ENCODE data around the gene CLEC9A.

The CLEC9A gene

DNA sequence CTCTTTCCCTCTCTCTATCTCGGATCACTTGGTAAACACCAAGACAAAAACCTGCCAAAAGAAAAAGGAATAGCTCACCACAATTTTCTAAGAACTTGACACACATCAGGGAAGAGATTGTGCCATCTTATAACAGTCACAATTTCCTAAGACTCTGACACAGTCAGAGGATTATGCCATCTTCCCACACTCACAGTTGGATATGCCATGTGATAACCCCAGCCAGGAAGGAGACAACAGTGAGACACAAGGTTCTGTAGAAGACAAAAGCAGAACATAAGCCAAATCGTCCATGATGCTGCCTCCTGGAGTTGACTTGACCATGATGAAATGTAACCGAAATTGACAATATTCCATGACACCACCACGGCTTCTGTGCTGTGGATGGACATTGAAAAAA lies 2.8 kb upstream of the CLEC9A start:
- DNase-seq (ENCODE audit: low spot score): no peak
- TF ChIP-seq, protein P1, sequence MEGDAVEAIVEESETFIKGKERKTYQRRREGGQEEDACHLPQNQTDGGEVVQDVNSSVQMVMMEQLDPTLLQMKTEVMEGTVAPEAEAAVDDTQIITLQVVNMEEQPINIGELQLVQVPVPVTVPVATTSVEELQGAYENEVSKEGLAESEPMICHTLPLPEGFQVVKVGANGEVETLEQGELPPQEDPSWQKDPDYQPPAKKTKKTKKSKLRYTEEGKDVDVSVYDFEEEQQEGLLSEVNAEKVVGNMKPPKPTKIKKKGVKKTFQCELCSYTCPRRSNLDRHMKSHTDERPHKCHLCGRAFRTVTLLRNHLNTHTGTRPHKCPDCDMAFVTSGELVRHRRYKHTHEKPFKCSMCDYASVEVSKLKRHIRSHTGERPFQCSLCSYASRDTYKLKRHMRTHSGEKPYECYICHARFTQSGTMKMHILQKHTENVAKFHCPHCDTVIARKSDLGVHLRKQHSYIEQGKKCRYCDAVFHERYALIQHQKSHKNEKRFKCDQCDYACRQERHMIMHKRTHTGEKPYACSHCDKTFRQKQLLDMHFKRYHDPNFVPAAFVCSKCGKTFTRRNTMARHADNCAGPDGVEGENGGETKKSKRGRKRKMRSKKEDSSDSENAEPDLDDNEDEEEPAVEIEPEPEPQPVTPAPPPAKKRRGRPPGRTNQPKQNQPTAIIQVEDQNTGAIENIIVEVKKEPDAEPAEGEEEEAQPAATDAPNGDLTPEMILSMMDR (IDR thresholded peaks at IDR 0.05; ENCODE audit: extremely low read depth, insufficient read depth, missing control alignments): no peak
- in situ Hi-C loops (cut with MboI; ENCODE audit: low pct_unique_long_range_greater_than_20kb, low sequenced_read_pairs, unreplicated experiment): loop anchor here (25.0 kb wide), 1 partner anchor 110 kb away; the partner anchor contains the start of gene CLEC7A

DNA sequence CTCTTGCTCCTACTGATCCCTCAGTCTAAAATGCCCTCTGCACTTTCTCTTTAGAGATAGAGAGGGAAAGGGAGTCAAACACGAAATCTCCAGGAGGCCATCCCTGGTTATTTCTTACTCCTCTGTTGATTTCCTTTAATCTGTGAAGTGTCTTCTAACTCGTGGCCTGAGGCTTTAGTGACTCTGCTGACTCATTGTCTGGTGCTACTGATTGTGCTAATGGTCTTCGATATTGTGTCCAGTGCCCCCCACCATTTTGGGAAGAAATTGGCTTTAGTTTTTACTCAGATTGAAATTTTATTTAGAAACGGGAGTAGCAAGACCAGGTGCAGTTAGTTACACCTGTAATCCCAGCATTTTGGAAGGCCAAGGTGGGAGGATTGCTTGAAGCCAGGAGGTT lies 839 bp downstream of the CLEC9A start:
- in situ Hi-C loops (cut with MboI; ENCODE audit: low pct_unique_long_range_greater_than_20kb, low sequenced_read_pairs, unreplicated experiment): loop anchor here (25.0 kb wide), 1 partner anchor 106 kb away; the partner anchor contains the start of gene CLEC7A
- DNase-seq (ENCODE audit: low spot score): no peak
- TF ChIP-seq, protein P1 (IDR thresholded peaks at IDR 0.05; ENCODE audit: extremely low read depth, insufficient read depth, missing control alignments): no peak

DNA sequence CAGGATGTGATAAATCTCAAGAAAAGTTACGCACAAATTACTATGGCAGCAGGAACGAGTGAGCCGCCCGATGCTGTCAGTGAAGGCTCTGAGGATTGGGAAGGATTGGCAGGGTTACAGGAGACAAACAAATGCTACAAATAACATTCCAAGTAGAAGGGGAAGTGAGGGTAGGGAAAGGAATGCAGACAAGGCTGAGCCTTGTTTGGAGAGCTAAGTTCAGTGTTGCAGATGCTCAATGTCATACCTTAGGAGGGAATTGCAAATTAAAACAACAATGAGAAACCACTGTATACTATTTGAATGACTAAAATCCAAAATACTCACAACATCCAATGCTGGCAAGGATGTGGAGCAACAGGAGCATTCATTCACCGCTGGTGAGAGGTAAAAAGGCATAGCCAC lies 1.3 kb downstream of the CLEC9A start:
- TF ChIP-seq, protein P1 (IDR thresholded peaks at IDR 0.05; ENCODE audit: extremely low read depth, insufficient read depth, missing control alignments): no peak
- in situ Hi-C loops (cut with MboI; ENCODE audit: low pct_unique_long_range_greater_than_20kb, low sequenced_read_pairs, unreplicated experiment): loop anchor here (25.0 kb wide), 1 partner anchor 106 kb away; the partner anchor contains the start of gene CLEC7A
- no peak for DNase-seq (ENCODE audit: low spot score)

DNA sequence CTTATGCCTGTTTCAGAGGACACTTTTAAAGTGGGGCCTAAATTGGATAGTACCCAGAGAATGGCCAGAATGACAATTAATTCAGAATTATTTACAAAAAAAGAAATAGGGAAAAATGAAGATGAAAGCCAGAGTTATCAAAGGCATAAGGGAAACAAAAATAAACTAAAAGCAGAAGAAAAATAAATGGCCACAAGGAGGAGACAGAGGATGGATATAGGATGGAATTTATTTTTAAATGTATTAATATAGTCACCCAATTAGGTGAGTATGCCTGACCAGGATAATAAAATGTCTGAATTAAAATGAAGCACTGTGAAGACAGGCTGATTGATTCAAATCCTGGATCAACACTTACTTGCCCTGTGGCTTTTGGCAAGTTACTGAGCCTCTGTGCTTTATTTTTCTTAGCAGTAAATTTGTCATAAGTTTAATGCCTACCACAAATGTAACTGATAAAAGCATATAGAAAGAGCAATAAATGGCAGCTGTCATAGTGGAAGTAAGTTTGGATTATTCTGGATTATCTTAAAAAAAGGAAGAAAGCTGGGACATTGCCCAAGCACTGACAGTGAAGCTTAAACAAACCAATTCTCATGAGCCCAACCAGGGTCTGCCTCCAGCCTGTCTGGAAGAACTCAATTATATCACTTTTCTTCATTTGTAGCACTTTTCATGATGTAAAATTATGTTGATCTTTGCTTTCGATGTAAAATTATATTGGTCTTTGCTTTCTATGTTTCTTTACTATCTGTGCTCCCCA lies 3.5 kb downstream of the CLEC9A start:
- DNase-seq (ENCODE audit: low spot score): peak; percentile 32
- TF ChIP-seq, protein P1 (IDR thresholded peaks at IDR 0.05; ENCODE audit: extremely low read depth, insufficient read depth, missing control alignments): peak; percentile 49
- in situ Hi-C loops (cut with MboI; ENCODE audit: low pct_unique_long_range_greater_than_20kb, low sequenced_read_pairs, unreplicated experiment): loop anchor here (25.0 kb wide), 1 partner anchor 103 kb away; the partner anchor contains the start of gene CLEC7A

DNA sequence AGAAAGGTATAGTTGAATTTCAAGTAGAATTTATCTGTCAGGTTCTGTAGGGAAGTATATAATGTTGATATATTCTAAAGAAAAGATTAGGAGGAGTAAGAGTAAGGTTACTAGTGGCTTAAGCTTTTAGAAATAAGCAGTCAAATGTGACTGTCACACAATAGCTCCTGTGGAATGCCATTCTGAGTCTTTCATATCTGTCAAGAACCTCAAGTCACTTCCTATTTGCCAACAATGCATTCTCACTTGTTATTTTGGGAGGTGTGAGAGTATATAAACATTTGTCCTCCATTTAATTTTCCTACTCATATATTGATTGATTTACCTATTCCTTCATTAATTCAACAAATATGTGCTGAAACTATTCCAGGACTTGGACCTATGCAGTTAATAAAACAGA lies 11.7 kb downstream of the CLEC9A start:
- no peak for DNase-seq (ENCODE audit: low spot score)
- in situ Hi-C loops (cut with MboI; ENCODE audit: low pct_unique_long_range_greater_than_20kb, low sequenced_read_pairs, unreplicated experiment): loop anchor here (25.0 kb wide), 1 partner anchor 95 kb away; the partner anchor contains the start of gene CLEC7A
- TF ChIP-seq, protein P1 (IDR thresholded peaks at IDR 0.05; ENCODE audit: extremely low read depth, insufficient read depth, missing control alignments): no peak

DNA sequence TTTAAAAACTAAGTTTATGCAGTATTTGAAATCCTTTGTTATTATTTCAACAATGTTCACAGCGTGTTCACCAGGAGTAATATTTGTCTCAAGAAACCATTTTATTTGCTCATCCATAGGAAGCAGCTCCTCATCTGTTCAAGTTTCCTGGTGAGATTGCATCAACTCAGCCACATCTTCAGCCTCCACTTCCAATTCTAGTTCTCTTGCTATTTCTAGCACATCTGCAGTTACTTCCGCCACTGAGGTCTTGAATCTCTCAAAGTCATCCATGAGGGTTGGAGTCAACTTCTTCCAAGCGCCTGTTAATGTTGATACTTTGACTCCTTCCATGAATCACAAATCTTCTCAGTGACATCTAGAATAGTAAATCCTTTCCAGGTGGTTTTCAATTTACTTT lies 18.0 kb downstream of the CLEC9A start:
- TF ChIP-seq, protein P1 (IDR thresholded peaks at IDR 0.05; ENCODE audit: extremely low read depth, insufficient read depth, missing control alignments): no peak
- in situ Hi-C loops (cut with MboI; ENCODE audit: low pct_unique_long_range_greater_than_20kb, low sequenced_read_pairs, unreplicated experiment): loop anchor here (25.0 kb wide), 1 partner anchor 89 kb away; the partner anchor contains the start of gene CLEC7A
- DNase-seq (ENCODE audit: low spot score): no peak
